GM23338 (cell line): Measurements from ENCODE around the gene CA6. TPM values are rescaled to one million over a fixed set of nuclear protein-coding genes. Genes with fewer than 3 reads are reported as not detected.

ENCODE experiments used
- ATAC-seq: fragments of 200-7000 bp; cut with Tn5 transposase; 3 replicates; pipeline ENCODE4 v1.9.1; 2020
- DNase-seq: peaks from one replicate; pipeline ENCODE4 v3.0.0-alpha.2; 2015; ENCODE audit warnings: low spot score
- H2AFZ ChIP-seq: fragments of 200-600 bp; sonication (generic); 2 replicates; pipeline ENCODE4 v1.8.0; 2016; ENCODE audit warnings: antibody characterized with exemption, mild to moderate bottlenecking, moderate library complexity
- H3F3A ChIP-seq: fragments of 200-600 bp; sonication (generic); replicated peaks from 2 replicates; pipeline ENCODE4 v1.8.0; 2017; ENCODE audit warnings: antibody characterized with exemption, mixed run types, low read depth
- H3K27ac ChIP-seq: fragments of 200-600 bp; sonication (generic); 2 replicates; pipeline ENCODE4 v1.6.1; 2016; ENCODE audit warnings: low read depth
- H3K27me3 ChIP-seq: fragments of 200-600 bp; sonication (generic); 2 replicates; pipeline ENCODE4 v1.8.0; 2016; ENCODE audit warnings: mild to moderate bottlenecking, mixed run types, moderate library complexity; ENCODE audit not compliant: insufficient read depth
- H3K36me3 ChIP-seq: fragments of 200-600 bp; sonication (generic); 2 replicates; pipeline ENCODE4 v1.8.0; 2016; ENCODE audit warnings: mild to moderate bottlenecking; ENCODE audit not compliant: insufficient read depth
- H3K4me1 ChIP-seq: fragments of 200-600 bp; sonication (generic); 2 replicates; pipeline ENCODE4 v1.8.0; 2016; ENCODE audit warnings: mild to moderate bottlenecking, moderate library complexity; ENCODE audit not compliant: insufficient read depth
- H3K4me2 ChIP-seq: fragments of 200-600 bp; sonication (generic); 2 replicates; pipeline ENCODE4 v1.7.1; 2017; ENCODE audit warnings: mixed run types
- H3K4me3 ChIP-seq: fragments of 200-600 bp; sonication (generic); 2 replicates; pipeline ENCODE4 v1.6.1; 2016; ENCODE audit warnings: mixed run types
- H3K79me2 ChIP-seq: fragments of 200-600 bp; sonication (generic); replicated peaks from 2 replicates; pipeline ENCODE4 v1.8.0; 2017; ENCODE audit warnings: mild to moderate bottlenecking; ENCODE audit not compliant: insufficient read depth
- H3K9me2 ChIP-seq: fragments of 200-600 bp; sonication (generic); 2 replicates; pipeline ENCODE4 v1.8.0; 2017; ENCODE audit not compliant: insufficient read depth
- H4K20me1 ChIP-seq: fragments of 200-600 bp; sonication (generic); replicated peaks from 2 replicates; pipeline ENCODE4 v1.8.0; 2017; ENCODE audit warnings: mild to moderate bottlenecking; ENCODE audit not compliant: insufficient read depth
- H3K27ac Mint-ChIP-seq: 2 replicates; pipeline ENCODE4 v1.8.0; 2020; ENCODE audit warnings: inconsistent platforms, mild to moderate bottlenecking, moderate library complexity, mixed read lengths
- H3K27me3 Mint-ChIP-seq: 3 replicates; pipeline ENCODE4 v1.8.0; 2022; ENCODE audit warnings: low read depth, mild to moderate bottlenecking, moderate library complexity, mixed read lengths, inconsistent platforms; ENCODE audit not compliant: insufficient read depth, poor library complexity
- H3K36me3 Mint-ChIP-seq: 3 replicates; pipeline ENCODE4 v1.8.0; 2021; ENCODE audit warnings: low read depth, mild to moderate bottlenecking, inconsistent platforms, moderate library complexity, mixed read lengths
- H3K4me1 Mint-ChIP-seq: 3 replicates; pipeline ENCODE4 v1.8.0; 2020; ENCODE audit warnings: mild to moderate bottlenecking, inconsistent platforms, mixed read lengths
- H3K4me3 Mint-ChIP-seq: 3 replicates; pipeline ENCODE4 v1.8.0; 2021; ENCODE audit warnings: moderate library complexity, mild to moderate bottlenecking, inconsistent platforms, mixed read lengths
- H3K9me3 Mint-ChIP-seq: 3 replicates; pipeline ENCODE4 v1.8.0; 2020; ENCODE audit warnings: moderate library complexity, mild to moderate bottlenecking, inconsistent platforms, mixed read lengths
- CREB1 ChIP-seq: fragments of 250-450 bp; sonication (Bioruptor Pico); IDR thresholded peaks from 2 replicates; pipeline ENCODE4 v1.5.0; 2020; ENCODE audit warnings: low read depth, mild to moderate bottlenecking, moderate library complexity
- CTCF ChIP-seq, 2 experiments: fragments of 200-600 bp in 1 of 2; sonication (generic) in 1 of 2; conservative IDR thresholded peaks; 2 replicates each; pipeline versions ENCODE4 v1.5.1 to v1.6.1; 2016 to 2017; ENCODE audit warnings: antibody characterized with exemption in 2 of 2, low read depth in 2 of 2, mild to moderate bottlenecking in 2 of 2, moderate library complexity in 1 of 2
- ETS1 ChIP-seq: IDR thresholded peaks from 2 replicates; pipeline ENCODE4 v1.6.1; 2016; ENCODE audit warnings: antibody characterized with exemption
- EZH2phosphoT487 ChIP-seq: fragments of 200-600 bp; sonication (generic); IDR thresholded peaks from one replicate; pipeline ENCODE4 v1.8.1; 2018; ENCODE audit warnings: antibody characterized with exemption; ENCODE audit not compliant: unreplicated experiment
- JUNB ChIP-seq: IDR thresholded peaks from one replicate; pipeline ENCODE4 v1.6.1; 2016; ENCODE audit warnings: antibody characterized with exemption; ENCODE audit not compliant: unreplicated experiment
- NANOG ChIP-seq: IDR thresholded peaks from 2 replicates; pipeline ENCODE4 v1.6.1; 2016; ENCODE audit warnings: antibody characterized with exemption, borderline replicate concordance
- POLR2AphosphoS5 ChIP-seq: IDR thresholded peaks from 2 replicates; pipeline ENCODE4 v1.6.1; 2016; ENCODE audit warnings: antibody characterized with exemption, low read depth
- REST ChIP-seq: IDR thresholded peaks from one replicate; pipeline ENCODE4 v1.6.1; 2018; ENCODE audit warnings: antibody characterized with exemption; ENCODE audit not compliant: unreplicated experiment
- STAT1 ChIP-seq: IDR thresholded peaks from one replicate; pipeline ENCODE4 v1.6.1; 2016; ENCODE audit warnings: antibody characterized with exemption; ENCODE audit not compliant: unreplicated experiment
- ZNF331 ChIP-seq: fragments of 250-450 bp; sonication (Bioruptor Pico); IDR thresholded peaks from 2 replicates; pipeline ENCODE4 v1.5.0; 2020; ENCODE audit warnings: low read depth, mild to moderate bottlenecking, moderate library complexity
- polyA plus RNA-seq: library from polyadenylated mRNA; unstranded; fragments of >200 nt; fragmentation: Nextera tagmentation; extraction: Ambion mirVana; gene quantifications from 2 replicates; pipeline ENCODE4 v1.2.1, GENCODE V29; 2016
- total RNA-seq: library from RNA; depleted of rRNA; stranded (reverse); fragments of >200 nt; shearing (Covaris generic); gene quantifications from 2 replicates; pipeline ENCODE4 v1.2.3, GENCODE V29; 2014

The CA6 gene
- total and polyA plus RNA-seq, 2 experiments from 2014 or later = not detected

- Histone ChIP-seq H3K27me3 (no peaks in the 10 kb centered on the region), H3K9me2 (no peaks in the 10 kb centered on the region), H3K4me2 (no peak overlapping the region), H4K20me1 (no peaks in the 10 kb centered on the region; the same call in 1 of the 2 replicates), H3K27ac (no peak overlapping the region), H3K79me2 (no peaks in the 10 kb centered on the region), H3K4me3 (no peak overlapping the region), H2AFZ (no peak overlapping the region), H3K4me1 (no peaks in the 10 kb centered on the region), H3F3A (no peaks in the 10 kb centered on the region), H3K36me3 (no peaks in the 10 kb centered on the region)
- no peak overlapping the region for H3K4me3 Mint-ChIP-seq
- ATAC-seq = no peak
- H3K4me1 Mint-ChIP-seq = peaks cover 6% of the 10 kb centered on the region; the same call in 2 of the 3 replicates
- H3K27ac Mint-ChIP-seq = no peak overlapping the region
- no peaks in the 10 kb centered on the region for H3K36me3 Mint-ChIP-seq
- H3K9me3 Mint-ChIP-seq = no peaks in the 10 kb centered on the region; the same call in 2 of the 3 replicates
- H3K27me3 Mint-ChIP-seq = peaks cover 14% of the 10 kb centered on the region
- TF ChIP-seq JUNB (no peak), POLR2AphosphoS5 (no peak), STAT1 (no peak), REST (no peak), CTCF (conservative IDR thresholded peaks at IDR 0.05; ENCODE audit: low read depth in 2 of 2) (no peak), EZH2phosphoT487 (no peak), NANOG (no peak)
- no peak for DNase-seq
Observed at GRCh38 chr1:9014475-9015375, 69.1 kb downstream of the CA6 start.

- no peak overlapping the region for H3K27ac Mint-ChIP-seq
- H3K36me3 Mint-ChIP-seq = no peaks in the 10 kb centered on the region
- no peaks in the 10 kb centered on the region for H3K4me1 Mint-ChIP-seq
- H3K27me3 ChIP-seq = no peaks in the 10 kb centered on the region
- H3K4me2 ChIP-seq = no peak overlapping the region
- ATAC-seq (no peak), DNase-seq (no peak)
- no peaks in the 10 kb centered on the region for H3K4me1 ChIP-seq
- H3F3A ChIP-seq = no peaks in the 10 kb centered on the region
- H3K27ac ChIP-seq = no peak overlapping the region
- no peak overlapping the region for H2AFZ ChIP-seq
- H3K4me3 ChIP-seq = no peak overlapping the region
- H4K20me1 ChIP-seq = no peaks in the 10 kb centered on the region; the same call in 1 of the 2 replicates
- H3K36me3 ChIP-seq = no peaks in the 10 kb centered on the region
- H3K4me3 Mint-ChIP-seq = no peak overlapping the region
- no peaks in the 10 kb centered on the region for H3K79me2 ChIP-seq
- H3K9me2 ChIP-seq = no peaks in the 10 kb centered on the region
- H3K27me3 Mint-ChIP-seq = peaks cover 7% of the 10 kb centered on the region
- no peaks in the 10 kb centered on the region for H3K9me3 Mint-ChIP-seq
- no peak for TF ChIP-seq CTCF (conservative IDR thresholded peaks at IDR 0.05; ENCODE audit: low read depth in 2 of 2)
- no peak for TF ChIP-seq REST
- no peak for TF ChIP-seq STAT1
- no peak for TF ChIP-seq CREB1
- no peak for TF ChIP-seq ZNF331 (CRISPR knock-in tag)
- TF ChIP-seq EZH2phosphoT487 = no peak
- no peak for TF ChIP-seq ETS1
Observed at GRCh38 chr1:9016455-9016854, 70.8 kb downstream of the CA6 start.
